KMS-11 (cell line): ENCODE data around the gene PLK3.
A peak's percentile ranks its signal among the peaks of the same experiment; 100 is the strongest.
"Not testable (repeated sequence)": the region's sequence is repeated elsewhere in the genome, so short reads cannot be mapped to it uniquely, and the experiment has no call there.

ENCODE experiments used
- H2AFZ ChIP-seq: fragments of 200-600 bp; sonication (generic); 2 replicates; pipeline ENCODE4 v1.6.1; 2016; ENCODE audit warnings: antibody characterized with exemption, mixed run types, low read depth
- H3K27ac ChIP-seq: fragments of 200-600 bp; sonication (generic); 2 replicates; pipeline ENCODE4 v1.6.1; 2016; ENCODE audit warnings: mild to moderate bottlenecking, mixed run types
- H3K27me3 ChIP-seq: fragments of 200-600 bp; sonication (generic); 2 replicates; pipeline ENCODE4 v1.6.1; 2017; ENCODE audit warnings: mild to moderate bottlenecking, low read depth, mixed run types, moderate library complexity; ENCODE audit not compliant: insufficient read depth
- H3K36me3 ChIP-seq: fragments of 200-600 bp; sonication (generic); 2 replicates; pipeline ENCODE4 v1.6.1; 2017; ENCODE audit warnings: mild to moderate bottlenecking, mixed run types; ENCODE audit not compliant: insufficient read depth
- H3K4me1 ChIP-seq: fragments of 200-600 bp; sonication (generic); 2 replicates; pipeline ENCODE4 v1.6.1; 2016; ENCODE audit warnings: mild to moderate bottlenecking, low read depth, mixed run types; ENCODE audit not compliant: poor library complexity, severe bottlenecking
- H3K4me2 ChIP-seq: fragments of 200-600 bp; sonication (generic); 2 replicates; pipeline ENCODE4 v1.7.0; 2016; ENCODE audit warnings: mild to moderate bottlenecking, mixed run types
- H3K4me3 ChIP-seq: fragments of 200-600 bp; sonication (generic); IDR thresholded peaks from 2 replicates; pipeline ENCODE4 v1.6.1; 2017; ENCODE audit warnings: low read depth, low read length, mixed read lengths; ENCODE audit not compliant: insufficient read depth
- H3K79me2 ChIP-seq: fragments of 200-600 bp; sonication (generic); 2 replicates; pipeline ENCODE4 v1.6.1; 2016; ENCODE audit warnings: low read depth, mixed run types; ENCODE audit not compliant: insufficient read depth
- H3K9ac ChIP-seq: fragments of 200-600 bp; sonication (generic); 2 replicates; pipeline ENCODE4 v1.6.1; 2016; ENCODE audit warnings: mild to moderate bottlenecking, mixed run types
- H4K20me1 ChIP-seq: fragments of 200-600 bp; sonication (generic); 2 replicates; pipeline ENCODE4 v1.6.1; 2016; ENCODE audit warnings: mild to moderate bottlenecking, mixed run types; ENCODE audit not compliant: insufficient read depth
- CTCF ChIP-seq: fragments of 200-600 bp; sonication (generic); conservative IDR thresholded peaks from 2 replicates; pipeline ENCODE4 v1.6.1; 2017; ENCODE audit warnings: low read depth, mild to moderate bottlenecking, antibody characterized with exemption, low read length, moderate library complexity, mixed read lengths

PLK3 gene

GRCh38 chr1:44799770-44800584, at the start of gene PLK3:
Gene PLK3 (plus strand): TSS chr1:44800377. CDS start chr1:44800464, 87 bp downstream.
- H3K4me2 ChIP-seq, result peak within 1 kb of the TSS; percentile 86
- no peaks in the 10 kb centered on the region for H3K27me3 ChIP-seq
- no peaks in the 10 kb centered on the region for H3K36me3 ChIP-seq
- peak within 1 kb of the TSS; percentile 27 for H3K4me3 ChIP-seq
- peak within 1 kb of the TSS; percentile 91 for H3K9ac ChIP-seq
- H3K79me2 ChIP-seq, result peaks cover 12% of the 10 kb centered on the region
- TF ChIP-seq CTCF, result peak; percentile 74
- H4K20me1 ChIP-seq, result no peaks in the 10 kb centered on the region
- peaks cover 21% of the 10 kb centered on the region for H3K4me1 ChIP-seq
- H3K27ac ChIP-seq, result peak within 1 kb of the TSS; percentile 56
- peak within 1 kb of the TSS; percentile 92 for H2AFZ ChIP-seq

- H3K4me2 ChIP-seq, result no peak overlapping the region
- H3K9ac ChIP-seq, result no peak overlapping the region
- H3K4me1 ChIP-seq, result peaks cover 18% of the 10 kb centered on the region
- H3K79me2 ChIP-seq, result no peaks in the 10 kb centered on the region
- H3K27me3 ChIP-seq, result no peaks in the 10 kb centered on the region
- peaks cover 11% of the 10 kb centered on the region; the same call in 1 of the 2 replicates for H3K36me3 ChIP-seq
- no peak overlapping the region for H2AFZ ChIP-seq
- no peak overlapping the region for H3K4me3 ChIP-seq
- no peaks in the 10 kb centered on the region for H4K20me1 ChIP-seq
- no peak overlapping the region; the same call in 1 of the 2 replicates for H3K27ac ChIP-seq
- TF ChIP-seq CTCF, result no peak
Measured at GRCh38 chr1:44757420-44757819, 42.8 kb upstream of the PLK3 start.

- Histone ChIP-seq H4K20me1 (no peaks in the 10 kb centered on the region), H3K4me2 (no peak overlapping the region), H3K27me3 (no peaks in the 10 kb centered on the region), H3K4me1 (peaks cover 14% of the 10 kb centered on the region), H2AFZ (no peak overlapping the region), H3K79me2 (no peaks in the 10 kb centered on the region), H3K27ac (no peak overlapping the region), H3K36me3 (peaks cover 11% of the 10 kb centered on the region; the same call in 1 of the 2 replicates), H3K9ac (no peak overlapping the region), H3K4me3 (no peak overlapping the region)
- no peak for TF ChIP-seq CTCF
Measured at GRCh38 chr1:44759077-44759476, 41.1 kb upstream of the PLK3 start.

GRCh38 chr1:44760876-44761275, 39.3 kb upstream of the PLK3 start:
- H4K20me1 ChIP-seq, result no peaks in the 10 kb centered on the region
- H3K27me3 ChIP-seq, result no peaks in the 10 kb centered on the region
- H3K79me2 ChIP-seq, result no peaks in the 10 kb centered on the region
- no peak overlapping the region for H3K4me3 ChIP-seq
- no peak overlapping the region for H3K4me2 ChIP-seq
- peaks cover 14% of the 10 kb centered on the region for H3K4me1 ChIP-seq
- peaks cover 8% of the 10 kb centered on the region; the same call in 1 of the 2 replicates for H3K36me3 ChIP-seq
- no peak for TF ChIP-seq CTCF
- no peak overlapping the region for H3K27ac ChIP-seq
- no peak overlapping the region for H2AFZ ChIP-seq
- no peak overlapping the region for H3K9ac ChIP-seq

GRCh38 chr1:44766421-44766820, 33.8 kb upstream of the PLK3 start:
- not testable (repeated sequence) for H3K79me2 ChIP-seq, H3K36me3 ChIP-seq, H3K4me1 ChIP-seq, H2AFZ ChIP-seq, H3K27me3 ChIP-seq, H4K20me1 ChIP-seq, H3K4me3 ChIP-seq, H3K4me2 ChIP-seq, H3K9ac ChIP-seq, H3K27ac ChIP-seq
